A204.1 (cell line): ENCODE measurements around the gene FBXL13.
"Not testable (repeated sequence)": the region's sequence is repeated elsewhere in the genome, so short reads cannot be mapped to it uniquely, and the experiment has no call there.

Experiments used
- FAIRE-seq: peaks from 2 replicates; lab custom pipeline; 2012; peaks lifted over from hg19 to GRCh38; lab: Jason Lieb, UNC

FBXL13 gene

DNA sequence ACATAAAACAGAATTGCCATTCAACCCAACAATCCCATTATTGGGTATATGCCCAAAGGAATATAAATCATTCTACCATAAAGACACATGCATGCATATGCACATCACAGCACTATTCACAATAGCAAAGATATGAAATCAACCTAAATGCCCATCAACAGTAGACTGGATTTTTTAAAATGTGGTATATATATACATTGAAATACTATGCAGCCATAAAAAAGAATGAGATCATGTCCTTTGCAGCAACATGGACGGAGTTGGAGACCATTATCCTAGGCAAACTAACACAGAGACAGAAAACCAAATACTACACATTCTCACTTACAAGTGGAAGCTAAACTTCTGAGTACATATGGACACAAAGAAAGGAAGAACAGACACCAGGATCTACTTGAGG lies 51.0 kb downstream of the FBXL13 start:
- not testable (repeated sequence) for FAIRE-seq

DNA sequence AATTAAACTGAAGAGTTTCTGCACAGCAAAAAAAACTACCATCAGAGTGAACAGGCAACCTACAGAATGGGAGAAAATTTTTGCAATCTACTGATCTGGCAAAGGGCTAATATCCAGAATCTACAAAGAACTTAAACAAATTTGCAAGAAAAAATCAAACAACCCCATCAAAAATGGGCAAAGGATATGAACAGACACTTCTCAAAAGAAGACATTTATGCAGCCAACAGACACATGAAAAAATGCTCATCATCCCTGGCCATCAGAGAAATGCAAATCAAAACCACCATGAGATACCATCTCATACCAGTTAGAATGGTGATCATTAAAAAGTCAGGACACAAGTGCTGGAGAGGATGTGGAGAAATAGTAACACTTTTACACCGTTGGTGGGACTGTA lies 53.1 kb downstream of the FBXL13 start:
- FAIRE-seq, result not testable (repeated sequence)

DNA sequence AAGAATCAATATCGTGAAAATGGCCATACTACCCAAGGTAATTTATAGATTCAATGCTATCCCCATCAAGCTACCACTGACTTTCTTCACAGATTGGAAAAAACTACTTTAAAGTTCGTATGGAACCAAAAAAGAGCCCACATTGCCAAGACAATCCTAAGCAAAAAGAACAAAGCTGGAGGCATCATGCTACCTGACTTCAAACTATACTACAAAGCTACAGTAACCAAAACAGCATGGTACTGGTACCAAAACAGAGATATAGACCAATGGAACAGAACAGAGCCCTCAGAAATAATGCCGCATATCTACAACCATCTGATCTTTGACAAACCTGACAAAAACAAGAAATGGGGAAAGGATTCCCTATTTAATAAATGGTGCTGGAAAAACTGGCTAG lies 53.7 kb downstream of the FBXL13 start:
- FAIRE-seq, result not testable (repeated sequence)

DNA sequence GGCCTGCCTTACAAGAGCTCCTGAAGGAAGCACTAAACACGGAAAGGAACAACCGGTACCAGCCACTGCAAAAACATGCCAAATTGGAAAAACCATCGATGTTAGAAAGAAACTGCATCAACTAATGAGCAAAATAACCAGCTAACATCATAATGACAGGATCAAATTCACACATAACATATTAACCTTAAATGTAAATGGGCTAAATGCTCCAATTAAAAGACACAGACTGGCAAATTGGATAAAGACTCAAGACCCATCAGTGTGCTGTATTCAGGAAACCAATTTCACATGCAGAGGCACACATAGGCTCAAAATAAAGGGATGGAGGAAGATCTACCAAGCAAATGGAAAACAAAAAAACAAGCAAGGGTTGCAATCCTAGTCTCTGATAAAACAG lies 56.3 kb downstream of the FBXL13 start:
- FAIRE-seq, result not testable (repeated sequence)

DNA sequence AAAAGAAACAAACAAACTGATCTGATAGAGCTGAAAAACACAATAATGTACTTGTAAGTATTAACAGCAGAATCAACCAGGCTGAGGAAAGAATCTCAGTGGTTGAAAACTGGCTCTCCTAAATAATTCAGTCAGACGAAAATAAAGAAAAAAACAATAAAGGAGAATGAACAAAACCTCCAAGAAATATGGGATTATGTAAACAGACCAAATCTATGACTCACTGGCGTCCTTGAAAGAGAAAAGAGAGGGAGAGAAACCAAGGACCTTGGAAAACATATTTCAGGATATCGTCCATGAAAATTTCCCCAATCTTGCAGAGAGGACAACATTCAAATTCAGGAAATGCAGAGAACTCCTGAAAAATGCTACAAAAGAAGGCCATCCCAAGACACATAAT lies 62.9 kb downstream of the FBXL13 start:
- no peak for FAIRE-seq

DNA sequence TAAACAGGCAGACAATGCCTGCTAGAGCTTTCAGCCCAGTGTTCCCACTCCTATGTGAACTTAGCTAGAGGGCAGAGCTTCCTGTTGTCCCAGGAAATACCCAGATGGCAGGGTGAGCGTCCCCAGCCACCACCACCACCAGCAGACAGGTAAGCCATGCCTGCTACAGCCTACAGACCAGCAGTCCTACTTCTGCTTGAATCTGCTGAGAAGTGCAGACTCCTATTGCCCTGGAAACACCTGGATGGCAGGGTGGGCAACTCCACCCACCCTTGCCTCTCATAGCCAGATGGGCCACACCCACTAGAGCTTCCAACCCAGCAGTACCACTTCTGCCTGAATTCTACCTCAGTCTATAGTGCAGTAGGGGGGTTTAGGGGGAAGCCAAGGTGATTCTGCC lies 64.4 kb downstream of the FBXL13 start:
- no peak for FAIRE-seq

DNA sequence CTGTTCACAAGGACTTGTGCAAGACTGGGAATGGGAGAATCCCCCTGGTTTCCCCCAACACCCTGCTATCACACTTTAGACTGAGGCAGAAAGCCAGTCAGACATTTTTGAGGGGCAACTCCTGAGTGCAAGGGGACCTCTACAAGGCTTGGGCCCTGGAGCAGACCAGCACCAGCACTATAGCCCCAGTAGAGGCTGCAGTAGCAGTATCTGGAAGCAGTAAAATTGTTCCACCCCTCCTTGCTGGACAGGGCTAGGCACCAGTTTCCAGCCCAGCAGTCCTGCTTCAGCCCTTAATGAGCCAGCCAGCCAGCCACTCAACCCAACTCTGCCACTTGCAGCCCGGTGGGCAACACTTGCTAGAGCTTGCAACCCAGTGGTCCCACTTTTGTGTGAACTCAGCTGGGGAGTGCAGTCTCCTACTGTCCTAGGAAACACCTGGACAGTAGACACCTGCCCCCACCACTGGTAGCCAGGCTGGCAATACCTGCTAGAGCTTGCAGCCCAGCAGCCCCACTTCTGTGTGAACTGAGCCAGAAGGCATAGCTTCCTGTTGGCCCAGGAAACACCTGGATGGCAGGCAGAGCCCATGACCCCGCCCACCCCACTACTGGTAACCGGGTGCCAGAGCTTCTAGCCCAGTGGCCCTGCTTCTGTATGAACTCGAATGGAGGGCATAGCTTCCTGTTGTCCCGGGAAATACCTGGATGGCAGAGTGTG lies 65.0 kb downstream of the FBXL13 start:
- FAIRE-seq, result no peak

DNA sequence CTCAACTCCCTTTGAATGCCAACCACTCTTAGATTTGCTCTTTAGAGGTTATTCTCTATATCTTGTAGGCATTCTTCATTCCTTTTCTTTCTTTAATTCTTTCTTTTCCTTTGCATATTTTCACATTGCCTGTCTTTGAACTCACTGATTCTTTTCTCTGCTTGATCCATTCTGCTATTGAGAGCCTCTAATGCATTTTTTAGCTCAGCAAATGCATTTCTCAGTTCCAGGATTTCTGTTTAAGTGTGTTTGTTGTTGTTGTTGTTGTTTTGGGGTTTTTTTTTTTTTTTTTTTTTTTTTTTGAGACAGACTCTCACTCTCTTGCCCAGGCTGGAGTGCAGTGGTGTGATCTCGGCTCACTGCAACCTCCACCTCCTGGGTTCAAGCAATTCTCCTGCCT lies 71.6 kb downstream of the FBXL13 start:
- no peak for FAIRE-seq

DNA sequence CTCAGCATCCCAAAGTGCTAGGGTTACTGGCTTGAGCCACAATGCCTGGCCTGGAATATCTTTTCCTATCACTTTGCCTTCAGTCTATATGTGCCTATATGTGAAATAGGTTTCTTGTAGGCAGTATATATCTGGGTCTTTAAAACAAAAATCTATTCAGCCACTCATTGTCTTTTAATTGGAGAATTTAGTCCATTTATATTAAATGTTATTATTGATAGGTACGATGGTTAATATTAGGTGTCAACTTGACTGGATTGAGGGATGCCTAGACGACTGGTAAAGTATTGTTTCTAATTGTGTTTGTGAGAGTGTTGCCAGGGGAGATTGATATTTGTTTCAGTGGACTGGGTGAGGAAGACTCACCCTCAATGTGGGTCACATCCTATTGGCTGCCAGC lies 73.4 kb downstream of the FBXL13 start:
- FAIRE-seq, result no peak

DNA sequence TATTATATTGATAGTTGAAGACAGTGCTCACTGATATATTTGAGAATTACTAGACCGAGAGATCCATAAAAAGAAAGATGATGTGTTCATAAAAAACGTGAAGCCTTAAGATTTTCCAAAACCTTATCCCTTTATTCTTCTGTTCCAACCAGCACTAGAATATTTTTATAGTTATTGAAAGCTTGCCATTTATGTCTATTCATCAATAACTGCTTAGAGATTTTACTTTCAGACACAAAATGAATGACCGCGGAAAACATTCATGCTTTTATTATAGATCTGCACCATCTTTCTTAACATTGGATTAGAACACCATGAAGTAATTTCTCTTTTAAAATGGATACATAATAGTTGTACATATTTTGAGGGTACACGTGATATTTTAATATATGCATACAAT lies 77.6 kb downstream of the FBXL13 start:
- FAIRE-seq, result no peak

DNA sequence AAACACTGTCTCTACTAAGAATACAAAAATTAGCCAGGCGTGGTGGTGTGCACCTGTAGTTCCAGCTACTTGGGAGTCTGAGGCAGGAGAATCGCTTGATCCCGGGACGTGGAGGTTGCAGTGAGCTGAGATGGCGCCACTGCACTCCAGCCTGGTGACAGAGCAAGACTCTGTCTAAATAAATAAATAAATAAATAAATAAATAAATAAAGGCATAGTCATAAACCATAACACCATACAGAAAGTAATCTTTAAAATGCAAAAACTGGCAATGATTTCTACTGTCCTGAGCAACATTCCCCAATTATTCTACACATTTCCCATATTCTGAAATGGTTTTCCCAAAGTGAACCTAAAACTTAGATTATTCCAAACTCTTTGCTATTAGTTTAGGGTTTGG lies 79.0 kb downstream of the FBXL13 start:
- not testable (repeated sequence) for FAIRE-seq

DNA sequence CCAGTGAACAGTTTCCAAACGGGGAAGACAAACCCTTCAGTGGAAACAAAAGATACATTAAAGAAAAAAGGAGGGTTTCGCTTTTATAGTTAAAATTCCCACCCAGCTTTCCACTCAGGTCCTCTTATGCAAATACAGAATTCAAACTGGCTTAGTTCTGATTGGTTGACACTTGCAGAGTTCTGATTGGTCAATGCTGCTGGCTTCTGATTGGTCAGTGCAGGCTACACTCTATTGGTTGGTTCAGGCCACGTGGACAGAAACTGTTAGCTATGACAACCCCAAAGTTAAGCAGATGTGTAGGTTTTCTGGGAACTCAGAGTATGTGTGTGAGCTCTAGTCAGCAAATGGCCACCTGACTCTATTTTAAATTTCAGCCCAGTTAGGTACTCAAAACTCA lies 80.0 kb downstream of the FBXL13 start:
- no peak for FAIRE-seq

DNA sequence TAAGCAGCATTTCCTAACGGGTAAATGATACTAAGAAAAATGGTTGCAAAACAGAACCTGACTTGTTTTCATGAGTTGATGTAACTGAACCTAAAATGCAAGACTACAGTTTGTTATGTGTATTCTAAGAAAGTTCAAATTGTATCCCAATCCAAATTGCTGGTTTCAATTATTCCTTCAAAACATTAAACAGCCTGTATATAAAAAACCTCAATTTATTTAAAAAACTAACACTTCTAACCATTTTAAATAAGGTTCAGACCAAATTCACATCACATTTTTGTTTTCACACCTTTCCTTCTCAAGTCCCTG lies 80.9 kb downstream of the FBXL13 start:
- peak; percentile 6 for FAIRE-seq

DNA sequence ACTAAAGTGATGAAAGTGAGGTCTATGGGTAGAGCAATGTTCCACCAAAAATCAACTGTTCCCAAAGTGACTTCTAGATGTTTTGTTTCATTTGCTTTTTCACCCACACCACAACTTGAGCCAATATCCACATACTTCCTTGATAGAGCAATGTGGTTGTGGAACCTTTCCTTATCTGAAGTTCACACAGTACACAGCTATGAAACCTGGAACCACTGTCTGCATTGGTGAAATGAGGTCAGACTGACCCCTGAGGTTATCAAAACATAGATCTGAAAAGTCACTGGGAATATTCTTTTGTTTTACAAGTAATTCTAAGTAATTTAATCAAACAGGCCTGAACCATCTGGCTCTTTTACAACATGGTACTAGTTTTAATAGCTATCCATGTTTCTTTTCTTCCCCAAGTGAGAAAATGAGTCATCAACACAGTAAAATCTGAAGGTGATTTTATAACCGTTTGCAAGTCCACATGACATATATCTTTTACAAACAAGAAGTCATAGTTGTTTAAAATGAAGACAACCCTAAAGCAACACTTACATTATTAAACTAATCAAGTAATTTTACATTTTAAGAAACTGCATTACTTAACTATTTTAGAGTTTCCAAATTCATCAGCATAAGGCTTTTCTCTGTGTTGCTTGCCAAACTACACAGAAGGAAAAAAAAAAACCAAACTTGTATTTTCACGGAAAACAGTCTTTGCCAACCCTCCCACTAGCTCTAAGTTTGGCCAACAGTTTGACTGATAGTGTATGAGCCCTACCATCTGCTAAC lies 81.5 kb downstream of the FBXL13 start:
- peak; percentile 40 for FAIRE-seq

DNA sequence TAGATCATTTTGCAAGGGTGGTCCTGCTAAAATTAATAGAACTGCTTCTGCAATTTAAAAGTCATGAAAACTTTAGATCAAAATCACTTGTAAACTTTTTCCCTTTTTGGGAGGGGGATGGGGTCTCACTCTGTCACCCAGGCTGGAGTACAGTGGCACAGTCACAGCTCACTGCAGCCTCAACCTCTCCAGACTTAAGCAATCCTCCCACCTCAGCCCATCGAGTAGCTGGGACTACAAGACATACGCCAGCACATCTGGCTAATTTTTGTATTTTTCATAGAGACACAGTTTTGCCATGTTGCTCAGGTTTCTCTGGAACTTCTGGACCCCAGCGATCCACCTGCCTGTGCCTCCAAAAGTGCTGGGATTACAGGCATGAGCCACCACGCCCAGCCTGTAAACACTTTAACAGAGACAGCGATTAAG lies 82.1 kb downstream of the FBXL13 start:
- no peak for FAIRE-seq

DNA sequence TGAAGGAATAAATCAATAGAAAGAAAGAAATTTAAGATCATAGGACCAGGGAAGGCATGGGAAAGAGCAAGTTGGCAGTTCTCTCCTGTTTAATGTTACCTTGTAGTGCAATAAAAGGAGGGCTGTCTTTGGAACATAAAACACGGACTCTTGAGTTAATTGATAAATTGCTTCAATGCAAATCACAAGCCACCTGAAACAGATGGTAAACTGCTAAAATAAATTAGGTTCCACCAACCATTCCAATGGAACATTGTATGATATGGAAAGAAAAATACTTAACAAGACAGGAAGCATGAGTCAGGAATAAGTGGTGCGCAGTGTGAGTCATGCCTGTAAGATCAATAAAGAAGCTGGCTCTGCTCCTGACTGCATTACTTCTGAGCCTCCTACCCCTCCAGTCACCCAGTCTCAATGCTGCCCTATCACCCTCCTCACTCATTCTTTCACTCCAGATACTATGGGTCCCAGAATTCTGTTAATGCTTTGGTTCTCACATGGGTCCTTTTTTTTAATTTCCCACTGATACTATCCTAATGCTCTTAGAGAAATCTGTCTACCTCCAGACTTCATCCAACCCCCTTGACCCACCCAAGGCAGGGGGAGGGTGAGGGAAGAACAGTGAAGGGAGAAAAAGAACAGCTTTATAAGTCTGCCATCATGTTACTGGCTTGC lies 82.9 kb downstream of the FBXL13 start:
- no peak for FAIRE-seq

DNA sequence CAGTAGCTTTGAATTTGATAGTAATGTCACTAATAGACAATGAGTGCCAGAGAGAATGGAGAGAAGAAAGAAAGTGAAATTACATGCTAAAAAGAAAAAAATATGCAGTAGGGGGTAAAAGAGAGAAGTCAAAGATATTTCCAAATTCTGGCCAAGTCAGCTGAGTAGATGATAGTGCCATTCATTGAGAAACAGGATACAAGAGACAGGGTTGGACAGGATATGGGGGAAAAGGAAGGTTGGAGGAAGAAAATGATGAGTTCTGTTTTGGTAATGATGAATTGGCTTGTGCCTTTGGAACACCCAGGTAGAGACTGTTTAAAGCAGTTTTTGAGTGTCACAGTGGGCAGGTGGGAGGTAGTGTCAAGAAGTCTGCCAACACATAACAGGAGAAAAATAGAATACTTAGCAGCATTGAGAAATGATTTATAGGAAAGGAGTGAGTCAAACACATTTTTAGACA lies 83.5 kb downstream of the FBXL13 start:
- no peak for FAIRE-seq

DNA sequence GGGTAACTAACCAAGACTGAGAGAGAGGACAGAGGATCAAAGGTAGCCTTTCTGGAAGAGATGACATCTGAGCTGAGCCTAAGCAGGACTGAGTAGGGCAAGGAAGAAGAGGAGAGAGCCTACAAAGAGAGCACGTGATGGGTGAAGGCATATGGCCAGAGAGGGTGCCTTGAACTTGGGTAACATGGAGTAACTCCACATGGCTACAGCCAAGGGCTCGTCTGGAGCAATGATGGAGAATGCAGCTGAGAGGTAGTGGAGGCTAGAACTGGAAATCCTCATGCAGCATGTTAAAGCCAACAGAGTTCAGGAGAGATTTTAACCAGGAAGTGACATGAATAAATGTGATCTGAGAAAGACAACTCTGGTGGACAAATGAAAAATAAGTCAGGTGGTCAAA lies 84.0 kb downstream of the FBXL13 start:
- FAIRE-seq, result no peak

DNA sequence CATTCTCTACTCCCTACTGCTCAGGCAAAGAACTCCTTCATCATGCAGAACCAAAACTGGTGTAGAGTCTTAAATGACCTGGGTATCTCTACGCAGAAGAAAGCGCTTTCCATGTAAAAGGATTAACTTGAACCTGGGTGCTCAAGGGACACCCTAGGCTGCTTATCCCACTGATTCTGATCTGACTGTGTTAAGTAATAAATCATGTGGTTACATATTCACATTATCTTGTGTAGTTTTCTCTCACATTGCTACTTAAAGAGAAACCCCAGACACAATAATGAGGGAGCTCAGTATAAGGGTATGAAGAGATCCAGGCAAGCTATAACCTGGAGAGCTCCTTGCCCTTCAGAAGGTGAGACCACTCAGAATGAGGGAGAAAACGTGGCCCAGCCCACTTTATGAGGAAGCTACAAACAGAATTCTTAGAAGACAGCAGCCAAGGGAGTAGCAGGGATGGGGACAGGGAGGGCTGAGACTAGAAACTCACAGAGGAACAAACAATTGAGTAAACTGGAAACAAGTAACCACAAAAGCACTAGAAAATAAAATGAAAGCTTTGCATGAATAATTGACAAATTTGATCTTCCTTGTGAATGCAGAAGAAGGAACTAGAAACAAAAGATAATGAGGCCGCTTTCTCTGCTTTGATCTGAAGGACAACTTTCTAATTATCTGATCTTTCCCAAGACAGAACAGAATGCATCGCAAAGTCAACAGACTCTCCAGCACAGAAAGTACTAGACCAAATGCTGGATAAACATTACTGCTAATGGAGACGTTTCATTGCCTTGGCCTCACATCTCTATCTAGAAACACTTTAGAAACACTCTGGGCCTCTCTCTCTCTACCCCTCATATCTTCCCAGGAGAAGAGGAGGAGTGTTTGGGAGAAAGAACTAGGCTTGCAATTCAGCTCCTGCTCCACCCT lies 85.7 kb downstream of the FBXL13 start:
- FAIRE-seq, result no peak

DNA sequence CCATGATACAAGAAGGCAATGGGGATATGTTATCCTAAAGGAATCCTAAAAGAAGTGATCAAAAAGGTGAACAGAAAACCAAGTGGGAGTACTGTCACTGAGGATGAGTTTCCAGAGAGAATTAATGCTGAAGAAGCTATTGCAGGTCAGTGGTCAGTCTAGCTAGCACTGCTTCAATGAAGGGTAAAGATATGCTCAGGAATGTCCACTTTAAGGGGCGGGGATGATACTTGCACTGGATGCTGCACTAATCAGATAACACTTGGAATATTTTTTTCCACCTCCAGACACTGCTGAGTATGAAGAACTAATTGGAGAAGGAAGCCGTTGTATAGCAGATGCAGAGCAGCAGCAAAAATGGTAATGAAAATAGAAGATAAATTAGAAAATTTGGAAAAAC lies 86.5 kb downstream of the FBXL13 start:
- FAIRE-seq, result no peak

DNA sequence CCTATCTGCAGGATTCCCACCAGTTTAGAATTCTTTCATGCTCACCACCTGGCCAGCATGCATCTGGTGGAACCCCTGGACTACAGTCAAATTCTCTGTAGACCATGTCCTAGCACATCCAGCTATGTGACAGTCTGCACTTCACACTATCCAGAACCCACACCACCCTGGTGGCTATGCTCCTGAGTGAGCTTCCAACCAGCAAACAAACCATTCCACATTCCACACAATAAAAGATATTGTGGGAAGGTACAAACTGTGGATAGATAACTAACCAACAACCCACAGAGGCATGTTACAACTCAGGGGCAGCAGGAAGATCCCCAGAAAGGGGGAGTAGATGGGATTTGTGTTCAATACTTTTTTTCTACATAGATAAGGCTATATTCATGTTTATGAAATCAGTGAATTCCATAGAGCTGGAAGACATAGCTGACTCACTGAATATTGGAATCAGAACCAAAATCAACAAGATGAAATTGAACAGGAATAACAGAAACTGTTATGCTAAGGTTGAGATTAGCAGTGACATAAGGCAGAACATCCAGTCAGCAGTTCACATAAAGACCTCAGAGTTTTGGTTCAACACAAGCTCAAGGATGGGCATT lies 89.3 kb downstream of the FBXL13 start:
- no peak for FAIRE-seq

DNA sequence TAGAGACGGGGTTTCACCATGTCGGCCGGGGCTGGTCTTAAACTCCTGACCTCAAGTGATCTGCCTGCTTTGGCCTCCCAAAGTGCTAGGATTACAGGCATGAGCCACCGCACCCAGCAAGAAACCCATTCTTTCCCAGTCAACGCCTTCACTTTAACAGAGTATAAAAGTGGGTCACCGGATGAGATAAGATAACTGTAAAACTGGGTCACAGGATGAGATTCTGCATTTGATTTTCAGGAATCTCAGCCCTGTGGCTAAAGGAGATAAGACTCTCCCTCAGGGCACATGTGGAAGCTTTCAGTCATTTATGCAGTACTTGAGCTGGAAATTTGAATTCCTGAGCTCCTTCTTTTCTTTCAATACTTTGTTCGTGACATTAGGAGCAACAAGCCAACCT lies 91.0 kb downstream of the FBXL13 start:
- FAIRE-seq, result no peak
